ENCODE results near the gene DIP2A.
"Not testable (repeated sequence)": the region's sequence is repeated elsewhere in the genome, so short reads cannot be mapped to it uniquely, and the experiment has no call there.

Gene DIP2A

GRCh38 chr21:46425571-46425970, 33.1 kb upstream of the DIP2A start:
- no peak for DNase-seq (ENCODE audit: low read depth in 3 of 3, low spot score in 1 of 3)

- DNase-seq (ENCODE audit: low read depth in 3 of 3, low spot score in 1 of 3) = no peak
Observed at GRCh38 chr21:46426313-46427046, 32.2 kb upstream of the DIP2A start.

- DNase-seq (ENCODE audit: low read depth in 3 of 3, low spot score in 1 of 3) = no peak
Observed at GRCh38 chr21:46427516-46427915, 31.2 kb upstream of the DIP2A start.

GRCh38 chr21:46428286-46428685, 30.4 kb upstream of the DIP2A start:
- DNase-seq (ENCODE audit: low read depth in 3 of 3, low spot score in 1 of 3) = no peak

- no peak for DNase-seq (ENCODE audit: low read depth in 3 of 3, low spot score in 1 of 3)
Observed at GRCh38 chr21:46428987-46429710, 29.5 kb upstream of the DIP2A start.

GRCh38 chr21:46429754-46430681, 28.7 kb upstream of the DIP2A start:
- DNase-seq (ENCODE audit: low read depth in 3 of 3, low spot score in 1 of 3) = no peak

- no peak for DNase-seq (ENCODE audit: low read depth in 3 of 3, low spot score in 1 of 3)
Observed at GRCh38 chr21:46431448-46431847, 27.2 kb upstream of the DIP2A start.

- DNase-seq (ENCODE audit: low read depth in 3 of 3, low spot score in 1 of 3) = no peak
Observed at GRCh38 chr21:46431884-46432488, 26.7 kb upstream of the DIP2A start.

- DNase-seq (ENCODE audit: low read depth in 3 of 3, low spot score in 1 of 3) = not testable (repeated sequence)
Observed at GRCh38 chr21:46433116-46433515, 25.6 kb upstream of the DIP2A start.

GRCh38 chr21:46434322-46434958, 24.3 kb upstream of the DIP2A start:
- no peak for DNase-seq (ENCODE audit: low read depth in 3 of 3, low spot score in 1 of 3)

- no peak for DNase-seq (ENCODE audit: low read depth in 3 of 3, low spot score in 1 of 3)
Observed at GRCh38 chr21:46435786-46436227, 22.9 kb upstream of the DIP2A start.

- no peak for DNase-seq (ENCODE audit: low read depth in 3 of 3, low spot score in 1 of 3)
Observed at GRCh38 chr21:46436621-46437020, 22.1 kb upstream of the DIP2A start.

GRCh38 chr21:46437096-46437498, 21.6 kb upstream of the DIP2A start:
- DNase-seq (ENCODE audit: low read depth in 3 of 3, low spot score in 1 of 3) = no peak

GRCh38 chr21:46437511-46437910, 21.2 kb upstream of the DIP2A start:
- no peak for DNase-seq (ENCODE audit: low read depth in 3 of 3, low spot score in 1 of 3)

- no peak for DNase-seq (ENCODE audit: low read depth in 3 of 3, low spot score in 1 of 3)
Observed at GRCh38 chr21:46438241-46438640, 20.4 kb upstream of the DIP2A start.

GRCh38 chr21:46439906-46440305, 18.8 kb upstream of the DIP2A start:
- DNase-seq (ENCODE audit: low read depth in 3 of 3, low spot score in 1 of 3) = no peak

- no peak for DNase-seq (ENCODE audit: low read depth in 3 of 3, low spot score in 1 of 3)
Observed at GRCh38 chr21:46441331-46441730, 17.4 kb upstream of the DIP2A start.

GRCh38 chr21:46441961-46442498, 16.7 kb upstream of the DIP2A start:
- no peak for DNase-seq (ENCODE audit: low read depth in 3 of 3, low spot score in 1 of 3)

GRCh38 chr21:46442938-46443337, 15.8 kb upstream of the DIP2A start:
- no peak for DNase-seq (ENCODE audit: low read depth in 3 of 3, low spot score in 1 of 3)

GRCh38 chr21:46443910-46444309, 14.8 kb upstream of the DIP2A start:
- DNase-seq (ENCODE audit: low read depth in 3 of 3, low spot score in 1 of 3) = no peak
